HCT116 (cell line): Measurements from ENCODE around the gene MMEL1. TPM values are rescaled to one million over a fixed set of nuclear protein-coding genes. Genes with fewer than 3 reads are reported as not detected.
"Not testable (repeated sequence)": the region's sequence is repeated elsewhere in the genome, so short reads cannot be mapped to it uniquely, and the experiment has no call there.

Source experiments
- ATAC-seq: fragments of 200-7000 bp; cut with Tn5 transposase; 2 replicates; pipeline ENCODE4 v1.9.1; 2020; ENCODE audit warnings: mild to moderate bottlenecking, moderate library complexity
- BruUV-seq: library from RNA; stranded (reverse); fragments of 400-500 nt; replicated peaks from 2 replicates; lab custom pipeline; 2021; lab: Mats Ljungman, UMichigan
- CTCF ChIA-PET: fragments of 300-600 bp; sonication (Branson Sonifier 250); formaldehyde crosslinking; loops from one replicate; lab custom pipeline; 2021; ENCODE audit warnings: antibody characterized with exemption; lab: Charles Lee
- POLR2A ChIA-PET: fragments of 300-600, 350-600 bp; sonication (Branson Sonifier 250); formaldehyde crosslinking; loops from one replicate; lab custom pipeline; 2021; ENCODE audit warnings: antibody characterized with exemption; lab: Charles Lee
- RAD21 ChIA-PET, 2 experiments: fragments of 300-600 bp; sonication (Branson Sonifier 250); formaldehyde crosslinking; loops; one replicate each; lab custom pipeline; 2023; ENCODE audit warnings: low total read pairs in 2 of 2; ENCODE audit not compliant: uncharacterized antibody in 2 of 2, unreplicated experiment in 2 of 2, low non-redundant PET in 1 of 2; lab: Charles Lee
- DNase-seq: peaks from one replicate; pipeline ENCODE4 v3.0.0-alpha.2; 2010; ENCODE audit warnings: low read depth, low spot score
- H2AFZ ChIP-seq: fragments of 200-600 bp; shearing (Covaris generic), sonication (generic); 2 replicates; pipeline ENCODE4 v1.6.1; 2017; ENCODE audit warnings: low read depth, mixed run types, mixed read lengths, antibody characterized with exemption, low read length; ENCODE audit not compliant: poor library complexity, severe bottlenecking
- H3K27ac ChIP-seq: 2 replicates; pipeline ENCODE4 v1.5.1; 2012; ENCODE audit warnings: low read depth, low read length
- H3K27me3 ChIP-seq: fragments of 200-600 bp; sonication (generic); 2 replicates; pipeline ENCODE4 v1.6.1; 2016; ENCODE audit warnings: mixed run types, low read length, mixed read lengths; ENCODE audit not compliant: insufficient read depth
- H3K36me3 ChIP-seq, 2 experiments: fragments of 200-500 bp in 1 of 2; fragments of 200-600 bp in 1 of 2; sonication (Bioruptor generic) in 1 of 2; sonication (generic) in 1 of 2; 2 replicates each; pipeline versions ENCODE4 v1.5.1 to v1.6.1; 2014 to 2016; ENCODE audit warnings: low read length in 2 of 2, inconsistent platforms in 1 of 2, mixed read lengths in 1 of 2, mixed run types in 1 of 2; ENCODE audit not compliant: insufficient read depth in 2 of 2, control insufficient read depth in 1 of 2
- H3K4me1 ChIP-seq, 2 experiments: fragments of 200-600 bp in 1 of 2; sonication (generic) in 1 of 2; 2 replicates each; pipeline versions ENCODE4 v1.5.1 to v1.6.1; 2012 to 2017; ENCODE audit warnings: low read length in 2 of 2, inconsistent platforms in 1 of 2, mild to moderate bottlenecking in 1 of 2, mixed read lengths in 1 of 2, mixed run types in 1 of 2, moderate library complexity in 1 of 2; ENCODE audit not compliant: insufficient read depth in 2 of 2, control insufficient read depth in 1 of 2
- H3K4me2 ChIP-seq: fragments of 200-600 bp; sonication (generic); 2 replicates; pipeline ENCODE4 v1.6.1; 2017; ENCODE audit warnings: mixed run types, low read length, mixed read lengths
- H3K4me3 ChIP-seq, 2 experiments: fragments of 200-600 bp in 1 of 2; sonication (generic) in 1 of 2; replicated peaks in 1 of 2; 2 replicates each; pipeline ENCODE4 v1.5.1; 2011 to 2016; ENCODE audit warnings: low read length in 2 of 2, control low read depth in 1 of 2, low read depth in 1 of 2, mild to moderate bottlenecking in 1 of 2, mixed read lengths in 1 of 2, mixed run types in 1 of 2
- H3K79me2 ChIP-seq: fragments of 200-600 bp; sonication (generic); 2 replicates; pipeline ENCODE4 v1.6.1; 2017; ENCODE audit warnings: mild to moderate bottlenecking, mixed run types, low read length, moderate library complexity, mixed read lengths; ENCODE audit not compliant: insufficient read depth
- H3K9ac ChIP-seq: fragments of 200-600 bp; sonication (generic); 2 replicates; pipeline ENCODE4 v1.6.1; 2016; ENCODE audit warnings: low read length, mixed read lengths
- H3K9me2 ChIP-seq: fragments of 200-600 bp; sonication (generic), shearing (Covaris generic); 2 replicates; pipeline ENCODE4 v1.6.1; 2017; ENCODE audit warnings: mixed run types, mild to moderate bottlenecking, moderate library complexity; ENCODE audit not compliant: insufficient read depth
- H3K9me3 ChIP-seq, 2 experiments: fragments of 200-500 bp in 1 of 2; fragments of 200-600 bp in 1 of 2; sonication (Bioruptor generic) in 1 of 2; sonication (generic) in 1 of 2; 2 replicates each; pipeline ENCODE4 v1.6.1; 2014 to 2017; ENCODE audit warnings: low read length in 2 of 2, mixed read lengths in 2 of 2, inconsistent platforms in 1 of 2, low read depth in 1 of 2, mild to moderate bottlenecking in 1 of 2, mixed run types in 1 of 2, moderate library complexity in 1 of 2; ENCODE audit not compliant: control insufficient read depth in 1 of 2, insufficient read depth in 1 of 2
- H4K20me1 ChIP-seq: fragments of 200-600 bp; sonication (generic), shearing (Covaris generic); 2 replicates; pipeline ENCODE4 v1.6.1; 2017; ENCODE audit warnings: mixed run types, mild to moderate bottlenecking, moderate library complexity; ENCODE audit not compliant: insufficient read depth
- CEBPB ChIP-seq: IDR thresholded peaks from 2 replicates; pipeline ENCODE4 v1.6.1; 2012; ENCODE audit warnings: low read depth
- CTCF ChIP-seq, 3 experiments: fragments of 200-600 bp in 1 of 3; sonication (generic) in 1 of 3; IDR thresholded peaks in 2 of 3; conservative IDR thresholded peaks in 1 of 3; 2 replicates each; pipeline ENCODE4 v1.5.1; 2012 to 2017; ENCODE audit warnings: low read depth in 2 of 3, low read length in 2 of 3, antibody characterized with exemption in 1 of 3, borderline replicate concordance in 1 of 3, control low read depth in 1 of 3, mild to moderate bottlenecking in 1 of 3, mixed read lengths in 1 of 3, mixed run types in 1 of 3, moderate library complexity in 1 of 3; ENCODE audit not compliant: insufficient read depth in 1 of 3
- ZNF274 ChIP-seq: fragments of 200-500 bp; sonication (Bioruptor generic); IDR thresholded peaks from 2 replicates; pipeline ENCODE4 v1.6.1; 2014; ENCODE audit warnings: mild to moderate bottlenecking, low read depth, low read length, inconsistent platforms
- intact Hi-C: fragments of 100-400 bp; cut with micrococcal nuclease; formaldehyde crosslinking; loops from 2 replicates; pipeline ENCODE4 v1.10.0; 2022
- total RNA-seq: library from RNA; stranded (reverse); gene quantifications from one replicate; pipeline ENCODE4 v1.2.1, GENCODE V29; 2021; ENCODE audit not compliant: unreplicated experiment

Gene MMEL1
- total RNA-seq, 1 experiment from 2014 or later, result 2.7 TPM

- TF ChIP-seq ZNF274 (no peak), CEBPB (no peak), CTCF (IDR thresholded peaks at IDR 0.05 in 2 of 3, conservative IDR thresholded peaks at IDR 0.05 in 1 of 3; ENCODE audit: borderline replicate concordance in 1 of 3, insufficient read depth in 1 of 3, low read depth in 2 of 3, low read length in 2 of 3) (no peak)
- DNase-seq (no peak), ATAC-seq (no peak)
- intact Hi-C loops, result no loop called here
- RAD21 ChIA-PET, result no interaction called here
- Histone ChIP-seq H3K36me3 (no peaks in the 10 kb centered on the region), H3K4me2 (no peak overlapping the region), H3K9me3 (no peaks in the 10 kb centered on the region; a peak in 1 of 4 replicates), H3K27me3 (no peaks in the 10 kb centered on the region), H3K9me2 (no peaks in the 10 kb centered on the region), H4K20me1 (no peaks in the 10 kb centered on the region), H2AFZ (no peak overlapping the region), H3K9ac (no peak overlapping the region), H3K79me2 (no peaks in the 10 kb centered on the region), H3K27ac (no peak overlapping the region), H3K4me3 (no peak overlapping the region), H3K4me1 (no peaks in the 10 kb centered on the region)
- CTCF ChIA-PET, result no interaction called here
- POLR2A ChIA-PET, result no interaction called here
- BruUV-seq, result no TSS peak
Measured at GRCh38 chr1:2570332-2570731, 62.5 kb downstream of the MMEL1 start.

DNA sequence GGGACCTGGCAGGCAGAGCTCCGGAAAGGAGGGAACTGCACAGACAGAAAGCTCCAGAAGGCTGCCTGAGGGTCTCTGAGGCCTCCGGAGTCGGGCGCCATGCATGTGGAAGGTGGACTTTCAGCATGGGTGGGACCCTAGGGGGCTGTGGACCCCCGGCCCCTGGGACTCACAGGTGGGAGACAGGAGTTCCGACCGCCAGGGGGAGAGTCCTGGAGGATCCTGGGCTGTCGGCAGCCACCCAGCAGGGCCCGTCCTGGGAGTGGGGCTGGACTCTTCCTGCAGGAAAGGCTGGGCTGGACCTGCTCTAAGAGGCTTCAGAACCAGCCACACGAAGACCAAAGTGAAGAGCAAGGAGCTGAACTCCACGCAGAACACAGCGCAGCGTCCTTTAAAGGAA lies 63.1 kb downstream of the MMEL1 start:
- not testable (repeated sequence) for ATAC-seq

More for the DNA sequence above, 63.1 kb downstream of the MMEL1 start:
- BruUV-seq, DNase-seq, H3K27me3 ChIP-seq, H3K36me3 ChIP-seq, H3K9me3 ChIP-seq, intact Hi-C loops, H3K27ac ChIP-seq, H3K4me3 ChIP-seq, RAD21 ChIA-PET, H3K9me2 ChIP-seq, H4K20me1 ChIP-seq, H3K4me1 ChIP-seq, H2AFZ ChIP-seq, H3K4me2 ChIP-seq, POLR2A ChIA-PET, CTCF ChIA-PET, H3K79me2 ChIP-seq, H3K9ac ChIP-seq: not testable (repeated sequence)
